GM23338 (cell line): ENCODE data around the gene CDYL2. TPM values are rescaled to one million over a fixed set of nuclear protein-coding genes. Genes with fewer than 3 reads are reported as not detected.

Experiments used
- ATAC-seq: fragments of 200-7000 bp; cut with Tn5 transposase; 3 replicates; pipeline ENCODE4 v1.9.1; 2020
- DNase-seq: peaks from one replicate; pipeline ENCODE4 v3.0.0-alpha.2; 2015; ENCODE audit warnings: low spot score
- H2AFZ ChIP-seq: fragments of 200-600 bp; sonication (generic); 2 replicates; pipeline ENCODE4 v1.8.0; 2016; ENCODE audit warnings: antibody characterized with exemption, mild to moderate bottlenecking, moderate library complexity
- H3F3A ChIP-seq: fragments of 200-600 bp; sonication (generic); replicated peaks from 2 replicates; pipeline ENCODE4 v1.8.0; 2017; ENCODE audit warnings: antibody characterized with exemption, mixed run types, low read depth
- H3K27ac ChIP-seq: fragments of 200-600 bp; sonication (generic); 2 replicates; pipeline ENCODE4 v1.6.1; 2016; ENCODE audit warnings: low read depth
- H3K27me3 ChIP-seq: fragments of 200-600 bp; sonication (generic); 2 replicates; pipeline ENCODE4 v1.8.0; 2016; ENCODE audit warnings: mild to moderate bottlenecking, mixed run types, moderate library complexity; ENCODE audit not compliant: insufficient read depth
- H3K36me3 ChIP-seq: fragments of 200-600 bp; sonication (generic); 2 replicates; pipeline ENCODE4 v1.8.0; 2016; ENCODE audit warnings: mild to moderate bottlenecking; ENCODE audit not compliant: insufficient read depth
- H3K4me1 ChIP-seq: fragments of 200-600 bp; sonication (generic); 2 replicates; pipeline ENCODE4 v1.8.0; 2016; ENCODE audit warnings: mild to moderate bottlenecking, moderate library complexity; ENCODE audit not compliant: insufficient read depth
- H3K4me2 ChIP-seq: fragments of 200-600 bp; sonication (generic); 2 replicates; pipeline ENCODE4 v1.7.1; 2017; ENCODE audit warnings: mixed run types
- H3K4me3 ChIP-seq: fragments of 200-600 bp; sonication (generic); 2 replicates; pipeline ENCODE4 v1.6.1; 2016; ENCODE audit warnings: mixed run types
- H3K79me2 ChIP-seq: fragments of 200-600 bp; sonication (generic); replicated peaks from 2 replicates; pipeline ENCODE4 v1.8.0; 2017; ENCODE audit warnings: mild to moderate bottlenecking; ENCODE audit not compliant: insufficient read depth
- H3K9me2 ChIP-seq: fragments of 200-600 bp; sonication (generic); 2 replicates; pipeline ENCODE4 v1.8.0; 2017; ENCODE audit not compliant: insufficient read depth
- H4K20me1 ChIP-seq: fragments of 200-600 bp; sonication (generic); replicated peaks from 2 replicates; pipeline ENCODE4 v1.8.0; 2017; ENCODE audit warnings: mild to moderate bottlenecking; ENCODE audit not compliant: insufficient read depth
- H3K27ac Mint-ChIP-seq: 2 replicates; pipeline ENCODE4 v1.8.0; 2020; ENCODE audit warnings: inconsistent platforms, mild to moderate bottlenecking, moderate library complexity, mixed read lengths
- H3K27me3 Mint-ChIP-seq: 3 replicates; pipeline ENCODE4 v1.8.0; 2022; ENCODE audit warnings: low read depth, mild to moderate bottlenecking, moderate library complexity, mixed read lengths, inconsistent platforms; ENCODE audit not compliant: insufficient read depth, poor library complexity
- H3K36me3 Mint-ChIP-seq: 3 replicates; pipeline ENCODE4 v1.8.0; 2021; ENCODE audit warnings: low read depth, mild to moderate bottlenecking, inconsistent platforms, moderate library complexity, mixed read lengths
- H3K4me1 Mint-ChIP-seq: 3 replicates; pipeline ENCODE4 v1.8.0; 2020; ENCODE audit warnings: mild to moderate bottlenecking, inconsistent platforms, mixed read lengths
- H3K4me3 Mint-ChIP-seq: 3 replicates; pipeline ENCODE4 v1.8.0; 2021; ENCODE audit warnings: moderate library complexity, mild to moderate bottlenecking, inconsistent platforms, mixed read lengths
- H3K9me3 Mint-ChIP-seq: 3 replicates; pipeline ENCODE4 v1.8.0; 2020; ENCODE audit warnings: moderate library complexity, mild to moderate bottlenecking, inconsistent platforms, mixed read lengths
- CREB1 ChIP-seq: fragments of 250-450 bp; sonication (Bioruptor Pico); IDR thresholded peaks from 2 replicates; pipeline ENCODE4 v1.5.0; 2020; ENCODE audit warnings: low read depth, mild to moderate bottlenecking, moderate library complexity
- ETS1 ChIP-seq: IDR thresholded peaks from 2 replicates; pipeline ENCODE4 v1.6.1; 2016; ENCODE audit warnings: antibody characterized with exemption
- EZH2 ChIP-seq: fragments of 200-600 bp; sonication (generic); IDR thresholded peaks from one replicate; pipeline ENCODE4 v1.8.0; 2017; ENCODE audit warnings: antibody characterized with exemption, mild to moderate bottlenecking, low read depth; ENCODE audit not compliant: unreplicated experiment
- EZH2phosphoT487 ChIP-seq: fragments of 200-600 bp; sonication (generic); IDR thresholded peaks from one replicate; pipeline ENCODE4 v1.8.1; 2018; ENCODE audit warnings: antibody characterized with exemption; ENCODE audit not compliant: unreplicated experiment
- JUNB ChIP-seq: IDR thresholded peaks from one replicate; pipeline ENCODE4 v1.6.1; 2016; ENCODE audit warnings: antibody characterized with exemption; ENCODE audit not compliant: unreplicated experiment
- NANOG ChIP-seq: IDR thresholded peaks from 2 replicates; pipeline ENCODE4 v1.6.1; 2016; ENCODE audit warnings: antibody characterized with exemption, borderline replicate concordance
- POLR2AphosphoS5 ChIP-seq: IDR thresholded peaks from 2 replicates; pipeline ENCODE4 v1.6.1; 2016; ENCODE audit warnings: antibody characterized with exemption, low read depth
- STAT1 ChIP-seq: IDR thresholded peaks from one replicate; pipeline ENCODE4 v1.6.1; 2016; ENCODE audit warnings: antibody characterized with exemption; ENCODE audit not compliant: unreplicated experiment
- ZNF114 ChIP-seq: fragments of 250-450 bp; sonication (Bioruptor Pico); IDR thresholded peaks from 2 replicates; pipeline ENCODE4 v1.5.0; 2020; ENCODE audit warnings: mild to moderate bottlenecking, moderate library complexity
- ZNF331 ChIP-seq: fragments of 250-450 bp; sonication (Bioruptor Pico); IDR thresholded peaks from 2 replicates; pipeline ENCODE4 v1.5.0; 2020; ENCODE audit warnings: low read depth, mild to moderate bottlenecking, moderate library complexity
- ZNF462 ChIP-seq: fragments of 250-450 bp; sonication (Bioruptor Pico); IDR thresholded peaks from 2 replicates; pipeline ENCODE4 v1.5.0; 2020; ENCODE audit warnings: mild to moderate bottlenecking, moderate library complexity
- polyA plus RNA-seq: library from polyadenylated mRNA; unstranded; fragments of >200 nt; fragmentation: Nextera tagmentation; extraction: Ambion mirVana; gene quantifications from 2 replicates; pipeline ENCODE4 v1.2.1, GENCODE V29; 2016
- total RNA-seq: library from RNA; depleted of rRNA; stranded (reverse); fragments of >200 nt; shearing (Covaris generic); gene quantifications from 2 replicates; pipeline ENCODE4 v1.2.3, GENCODE V29; 2014
- TF ChIP-seq, protein P1 (sequence below): IDR thresholded peaks from one replicate; pipeline ENCODE4 v1.6.1; 2018; ENCODE audit warnings: antibody characterized with exemption; ENCODE audit not compliant: unreplicated experiment
- TF ChIP-seq, protein P2 (sequence below), 2 experiments: fragments of 200-600 bp in 1 of 2; sonication (generic) in 1 of 2; conservative IDR thresholded peaks; 2 replicates each; pipeline versions ENCODE4 v1.5.1 to v1.6.1; 2016 to 2017; ENCODE audit warnings: antibody characterized with exemption in 2 of 2, low read depth in 2 of 2, mild to moderate bottlenecking in 2 of 2, moderate library complexity in 1 of 2

CDYL2 gene
- total and polyA plus RNA-seq, 2 experiments from 2014 or later = 0.82 to 4.3 TPM

DNA sequence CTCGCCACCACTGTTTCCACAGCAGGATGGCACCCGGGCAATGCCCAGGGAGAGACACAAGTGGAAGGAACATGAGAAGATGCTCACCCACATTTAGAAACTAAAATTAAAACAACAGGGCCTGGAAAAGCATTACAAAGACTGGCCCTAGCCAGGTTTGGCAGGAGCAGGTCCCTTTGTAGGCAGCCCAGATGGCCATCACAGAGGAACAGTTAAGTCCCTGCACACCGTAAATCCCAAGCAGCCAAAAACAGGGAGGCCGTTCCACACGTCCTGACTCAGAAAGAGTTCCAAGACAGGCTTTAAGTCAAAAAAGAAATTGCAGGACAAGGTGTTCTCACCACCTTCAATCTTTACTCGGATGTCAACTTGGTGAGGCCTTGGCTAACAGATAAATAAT is 136.5 kb downstream of the CDYL2 start:
- no peaks in the 10 kb centered on the region; the same call in 2 of the 3 replicates for H3K9me3 Mint-ChIP-seq
- no peak overlapping the region for H3K4me3 Mint-ChIP-seq
- H3K79me2 ChIP-seq = no peaks in the 10 kb centered on the region
- peaks cover 6% of the 10 kb centered on the region for H3K27me3 Mint-ChIP-seq
- TF ChIP-seq, protein P1, sequence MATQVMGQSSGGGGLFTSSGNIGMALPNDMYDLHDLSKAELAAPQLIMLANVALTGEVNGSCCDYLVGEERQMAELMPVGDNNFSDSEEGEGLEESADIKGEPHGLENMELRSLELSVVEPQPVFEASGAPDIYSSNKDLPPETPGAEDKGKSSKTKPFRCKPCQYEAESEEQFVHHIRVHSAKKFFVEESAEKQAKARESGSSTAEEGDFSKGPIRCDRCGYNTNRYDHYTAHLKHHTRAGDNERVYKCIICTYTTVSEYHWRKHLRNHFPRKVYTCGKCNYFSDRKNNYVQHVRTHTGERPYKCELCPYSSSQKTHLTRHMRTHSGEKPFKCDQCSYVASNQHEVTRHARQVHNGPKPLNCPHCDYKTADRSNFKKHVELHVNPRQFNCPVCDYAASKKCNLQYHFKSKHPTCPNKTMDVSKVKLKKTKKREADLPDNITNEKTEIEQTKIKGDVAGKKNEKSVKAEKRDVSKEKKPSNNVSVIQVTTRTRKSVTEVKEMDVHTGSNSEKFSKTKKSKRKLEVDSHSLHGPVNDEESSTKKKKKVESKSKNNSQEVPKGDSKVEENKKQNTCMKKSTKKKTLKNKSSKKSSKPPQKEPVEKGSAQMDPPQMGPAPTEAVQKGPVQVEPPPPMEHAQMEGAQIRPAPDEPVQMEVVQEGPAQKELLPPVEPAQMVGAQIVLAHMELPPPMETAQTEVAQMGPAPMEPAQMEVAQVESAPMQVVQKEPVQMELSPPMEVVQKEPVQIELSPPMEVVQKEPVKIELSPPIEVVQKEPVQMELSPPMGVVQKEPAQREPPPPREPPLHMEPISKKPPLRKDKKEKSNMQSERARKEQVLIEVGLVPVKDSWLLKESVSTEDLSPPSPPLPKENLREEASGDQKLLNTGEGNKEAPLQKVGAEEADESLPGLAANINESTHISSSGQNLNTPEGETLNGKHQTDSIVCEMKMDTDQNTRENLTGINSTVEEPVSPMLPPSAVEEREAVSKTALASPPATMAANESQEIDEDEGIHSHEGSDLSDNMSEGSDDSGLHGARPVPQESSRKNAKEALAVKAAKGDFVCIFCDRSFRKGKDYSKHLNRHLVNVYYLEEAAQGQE = no peak
- TF ChIP-seq EZH2phosphoT487 (no peak), ZNF331 (CRISPR knock-in tag) (no peak), CREB1 (CRISPR knock-in tag) (no peak), POLR2AphosphoS5 (no peak), ZNF462 (CRISPR knock-in tag) (no peak), STAT1 (no peak), JUNB (no peak), EZH2 (no peak), ZNF114 (CRISPR knock-in tag) (no peak), ETS1 (no peak), NANOG (no peak)
- TF ChIP-seq, protein P2, sequence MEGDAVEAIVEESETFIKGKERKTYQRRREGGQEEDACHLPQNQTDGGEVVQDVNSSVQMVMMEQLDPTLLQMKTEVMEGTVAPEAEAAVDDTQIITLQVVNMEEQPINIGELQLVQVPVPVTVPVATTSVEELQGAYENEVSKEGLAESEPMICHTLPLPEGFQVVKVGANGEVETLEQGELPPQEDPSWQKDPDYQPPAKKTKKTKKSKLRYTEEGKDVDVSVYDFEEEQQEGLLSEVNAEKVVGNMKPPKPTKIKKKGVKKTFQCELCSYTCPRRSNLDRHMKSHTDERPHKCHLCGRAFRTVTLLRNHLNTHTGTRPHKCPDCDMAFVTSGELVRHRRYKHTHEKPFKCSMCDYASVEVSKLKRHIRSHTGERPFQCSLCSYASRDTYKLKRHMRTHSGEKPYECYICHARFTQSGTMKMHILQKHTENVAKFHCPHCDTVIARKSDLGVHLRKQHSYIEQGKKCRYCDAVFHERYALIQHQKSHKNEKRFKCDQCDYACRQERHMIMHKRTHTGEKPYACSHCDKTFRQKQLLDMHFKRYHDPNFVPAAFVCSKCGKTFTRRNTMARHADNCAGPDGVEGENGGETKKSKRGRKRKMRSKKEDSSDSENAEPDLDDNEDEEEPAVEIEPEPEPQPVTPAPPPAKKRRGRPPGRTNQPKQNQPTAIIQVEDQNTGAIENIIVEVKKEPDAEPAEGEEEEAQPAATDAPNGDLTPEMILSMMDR (conservative IDR thresholded peaks at IDR 0.05; ENCODE audit: low read depth in 2 of 2) = no peak
- peaks cover 18% of the 10 kb centered on the region for H3K4me1 ChIP-seq
- no peak overlapping the region for H3K27ac ChIP-seq
- peaks cover 25% of the 10 kb centered on the region for H3K4me1 Mint-ChIP-seq
- H3F3A ChIP-seq = no peaks in the 10 kb centered on the region
- no peaks in the 10 kb centered on the region for H3K27me3 ChIP-seq
- H3K4me3 ChIP-seq = no peak overlapping the region
- no peak overlapping the region for H3K4me2 ChIP-seq
- H3K36me3 Mint-ChIP-seq = no peaks in the 10 kb centered on the region
- DNase-seq = no peak
- no peak for ATAC-seq
- H3K36me3 ChIP-seq = no peaks in the 10 kb centered on the region
- no peaks in the 10 kb centered on the region for H4K20me1 ChIP-seq
- H3K27ac Mint-ChIP-seq = no peak overlapping the region
- H3K9me2 ChIP-seq = 0 out of 2 replicates have a peak, but pooled peaks cover 8% of the 10 kb centered on the region
- no peak overlapping the region for H2AFZ ChIP-seq
